Astrocyte (in vitro differentiated cells and primary cell): ENCODE data around the gene DAD1.

Source experiments
- EZH2 ChIP-seq: IDR thresholded peaks from 2 replicates; pipeline ENCODE4 v1.6.1; 2012; ENCODE audit warnings: mild to moderate bottlenecking, low read length, inconsistent platforms; ENCODE audit not compliant: insufficient read depth
- TF ChIP-seq, protein P1 (sequence below): IDR thresholded peaks from 2 replicates; pipeline ENCODE4 v1.5.1; 2011; ENCODE audit warnings: low read depth, mild to moderate bottlenecking, inconsistent platforms, low read length, moderate library complexity; ENCODE audit not compliant: insufficient read depth

DNA sequence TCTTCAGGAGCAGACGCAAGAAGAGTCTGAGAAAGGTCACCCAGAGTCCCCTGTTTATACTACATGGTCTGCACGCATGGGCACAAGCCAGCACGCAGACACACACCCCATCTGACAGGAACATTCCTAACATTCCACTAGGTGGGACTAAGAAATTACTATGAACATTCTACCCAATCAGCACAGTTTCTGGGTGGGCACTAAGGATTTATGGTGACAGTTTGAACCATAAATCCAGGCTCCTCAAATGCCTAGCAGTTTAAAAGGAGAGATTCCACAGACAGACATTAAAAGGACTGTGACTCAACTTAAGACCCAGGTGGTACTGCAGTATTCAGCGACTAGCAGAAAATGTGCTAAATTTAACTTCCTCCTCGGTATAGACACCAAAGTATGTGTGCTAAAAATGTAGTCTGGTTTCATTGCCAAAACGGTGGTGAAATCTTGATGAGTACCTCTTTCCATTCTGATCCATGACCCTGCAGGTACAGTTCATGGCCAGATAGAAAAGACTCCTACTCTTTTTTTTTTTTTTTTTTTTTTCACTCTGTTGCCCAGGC is 25.3 kb upstream of the DAD1 start:
- TF ChIP-seq, protein P1, sequence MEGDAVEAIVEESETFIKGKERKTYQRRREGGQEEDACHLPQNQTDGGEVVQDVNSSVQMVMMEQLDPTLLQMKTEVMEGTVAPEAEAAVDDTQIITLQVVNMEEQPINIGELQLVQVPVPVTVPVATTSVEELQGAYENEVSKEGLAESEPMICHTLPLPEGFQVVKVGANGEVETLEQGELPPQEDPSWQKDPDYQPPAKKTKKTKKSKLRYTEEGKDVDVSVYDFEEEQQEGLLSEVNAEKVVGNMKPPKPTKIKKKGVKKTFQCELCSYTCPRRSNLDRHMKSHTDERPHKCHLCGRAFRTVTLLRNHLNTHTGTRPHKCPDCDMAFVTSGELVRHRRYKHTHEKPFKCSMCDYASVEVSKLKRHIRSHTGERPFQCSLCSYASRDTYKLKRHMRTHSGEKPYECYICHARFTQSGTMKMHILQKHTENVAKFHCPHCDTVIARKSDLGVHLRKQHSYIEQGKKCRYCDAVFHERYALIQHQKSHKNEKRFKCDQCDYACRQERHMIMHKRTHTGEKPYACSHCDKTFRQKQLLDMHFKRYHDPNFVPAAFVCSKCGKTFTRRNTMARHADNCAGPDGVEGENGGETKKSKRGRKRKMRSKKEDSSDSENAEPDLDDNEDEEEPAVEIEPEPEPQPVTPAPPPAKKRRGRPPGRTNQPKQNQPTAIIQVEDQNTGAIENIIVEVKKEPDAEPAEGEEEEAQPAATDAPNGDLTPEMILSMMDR: no peak
- TF ChIP-seq EZH2: no peak
